GM18499 (cell line): ENCODE measurements around the gene MYO15A.
A peak's percentile ranks its signal among the peaks of the same experiment; 100 is the strongest.

ENCODE experiments used
- ATAC-seq: cut with Tn5 transposase; IDR thresholded peaks from one replicate; pipeline ENCODE4 v1.9.1; 2021; ENCODE audit warnings: moderate number of reproducible peaks; ENCODE audit not compliant: insufficient read depth, unreplicated experiment

MYO15A gene

DNA sequence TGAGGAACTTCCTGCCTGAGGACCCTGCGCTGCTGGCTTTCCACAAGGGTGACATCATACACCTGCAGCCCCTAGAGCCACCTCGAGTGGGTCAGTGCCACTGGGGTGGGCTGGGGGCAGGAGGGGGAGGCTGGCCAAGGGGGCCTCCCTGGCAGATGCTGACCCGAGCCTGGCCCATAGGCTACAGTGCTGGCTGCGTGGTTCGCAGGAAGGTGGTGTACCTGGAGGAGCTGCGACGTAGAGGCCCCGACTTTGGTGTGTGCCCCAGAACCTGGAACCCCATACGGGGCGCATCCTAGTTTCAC is 48.4 kb downstream of the MYO15A start:
- no peak for ATAC-seq

DNA sequence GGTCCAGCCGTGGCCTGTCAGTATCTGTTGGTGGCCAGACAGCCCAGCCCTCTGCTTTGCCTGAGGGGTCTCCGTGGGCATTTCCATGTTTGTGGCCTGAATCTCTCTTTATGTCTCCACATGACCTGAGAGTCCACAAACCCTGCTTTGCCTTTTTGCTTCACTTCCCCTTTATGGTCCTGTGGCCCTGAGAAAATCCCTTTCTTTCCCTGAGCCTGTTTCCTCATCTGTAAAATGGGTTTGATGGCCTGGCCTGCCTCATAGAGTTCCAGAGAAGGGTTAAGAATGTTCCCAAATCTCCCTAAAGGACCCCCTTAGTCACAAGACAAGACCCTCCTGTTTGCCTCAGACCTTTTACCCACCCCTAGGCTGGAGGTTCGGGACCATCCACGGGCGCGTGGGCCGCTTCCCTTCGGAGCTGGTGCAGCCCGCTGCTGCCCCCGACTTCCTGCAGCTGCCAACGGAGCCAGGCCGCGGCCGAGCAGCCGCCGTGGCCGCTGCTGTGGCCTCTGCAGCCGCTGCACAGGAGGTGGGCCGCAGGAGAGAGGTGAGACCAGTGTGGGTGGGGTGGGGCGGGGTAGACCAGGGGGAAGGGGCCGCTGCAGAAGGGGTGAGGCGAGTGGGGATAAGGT is 48.9 kb downstream of the MYO15A start:
- ATAC-seq: no peak

DNA sequence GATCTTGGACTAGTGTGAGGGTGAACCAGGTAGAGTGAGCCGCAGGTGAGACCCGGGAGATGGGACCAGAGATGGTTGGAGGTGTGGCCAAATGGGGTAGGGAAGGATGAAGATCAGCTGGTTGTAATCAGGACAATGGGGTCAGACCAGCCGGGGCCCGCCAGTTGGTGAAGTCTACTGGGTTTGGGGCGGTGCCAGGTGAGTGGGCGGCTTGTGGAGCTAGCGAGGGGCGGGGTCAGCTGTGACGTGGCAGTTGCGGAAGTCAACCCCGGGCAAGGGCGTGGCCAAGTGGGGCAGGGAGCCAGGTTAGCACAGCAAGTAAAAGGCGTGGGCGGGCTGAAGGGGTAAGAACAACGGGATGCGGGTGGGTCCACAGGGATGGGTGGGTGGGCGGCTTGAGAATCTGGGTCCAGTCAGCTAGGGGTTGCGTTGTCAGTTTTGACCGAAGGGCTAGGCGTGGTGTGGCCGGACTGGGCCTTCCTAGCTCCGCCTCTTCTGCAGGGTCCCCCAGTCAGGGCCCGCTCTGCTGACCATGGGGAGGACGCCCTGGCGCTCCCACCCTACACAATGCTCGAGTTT is 49.6 kb downstream of the MYO15A start:
- no peak for ATAC-seq

DNA sequence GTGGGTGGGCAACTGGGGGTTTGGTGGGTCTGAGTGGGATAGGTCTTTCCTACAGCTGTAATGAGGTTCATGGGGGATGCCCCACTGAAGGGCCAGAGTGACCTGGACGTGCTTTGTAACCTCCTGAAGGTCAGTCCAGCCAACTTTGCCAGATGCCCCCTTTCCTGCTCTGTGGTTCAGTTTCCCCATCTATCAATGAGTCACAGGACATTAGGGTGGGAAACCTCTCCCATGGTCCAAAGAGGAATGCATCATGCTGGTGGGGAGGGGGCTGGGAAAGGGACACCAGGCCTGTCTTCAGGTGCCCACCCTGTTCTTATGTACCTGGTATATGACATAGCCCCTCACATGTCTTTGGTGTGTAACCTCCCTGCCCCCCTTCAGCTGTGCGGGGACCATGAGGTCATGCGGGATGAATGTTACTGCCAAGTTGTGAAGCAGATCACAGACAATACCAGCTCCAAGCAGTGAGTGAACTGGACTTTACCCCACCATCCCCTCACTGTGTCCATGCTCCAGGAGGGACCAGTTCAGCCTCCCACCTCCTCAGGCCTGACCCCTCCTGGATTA is 51.1 kb downstream of the MYO15A start:
- ATAC-seq: no peak

- no peak for ATAC-seq
Observed at GRCh38 chr17:18160128-18160856, 51.7 kb downstream of the MYO15A start.

DNA sequence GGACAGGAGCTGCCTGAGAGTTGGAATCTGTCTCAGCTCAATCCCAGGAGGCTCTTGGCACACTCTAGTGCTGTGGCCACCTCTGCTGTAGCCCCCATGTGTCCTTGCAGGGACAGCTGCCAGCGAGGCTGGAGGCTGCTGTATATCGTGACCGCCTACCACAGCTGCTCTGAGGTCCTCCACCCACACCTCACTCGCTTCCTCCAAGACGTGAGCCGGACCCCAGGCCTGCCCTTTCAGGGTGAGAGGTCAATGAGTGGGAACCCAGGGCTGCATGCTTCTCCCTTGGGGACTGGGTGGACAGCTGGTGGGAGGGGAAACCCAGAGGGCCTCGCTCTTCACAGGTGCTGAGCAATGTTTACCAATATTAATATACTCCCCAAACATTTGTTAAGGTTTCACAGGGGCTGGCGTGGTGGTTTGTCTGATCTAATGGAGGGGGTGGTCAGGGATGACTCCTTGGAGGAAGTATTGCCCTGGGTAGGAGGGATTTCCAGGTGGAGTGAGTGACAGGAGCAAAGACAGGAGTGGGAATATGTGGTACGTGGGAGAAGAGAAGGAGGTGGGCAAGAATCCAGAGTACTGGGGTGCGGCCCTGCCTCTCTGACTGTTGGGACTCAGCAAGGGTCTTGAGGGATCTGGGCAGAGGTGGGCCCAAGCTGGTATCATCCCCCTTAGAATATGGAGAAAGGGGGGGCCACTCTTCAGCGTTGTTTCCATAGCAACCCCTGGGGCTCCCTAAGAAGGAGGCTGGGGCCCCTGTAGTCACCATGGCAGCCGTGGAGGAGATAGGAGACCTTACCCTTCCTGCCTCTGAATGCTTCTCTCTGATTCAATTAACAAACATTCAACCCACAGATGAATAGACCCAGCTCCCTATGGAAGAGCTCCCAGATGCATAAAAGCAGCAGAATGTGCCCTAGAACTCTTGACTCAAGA is 52.9 kb downstream of the MYO15A start:
- ATAC-seq: no peak

- no peak for ATAC-seq
Observed at GRCh38 chr17:18163547-18163946, 55.0 kb downstream of the MYO15A start.

- no peak for ATAC-seq
Observed at GRCh38 chr17:18166894-18167293, 58.3 kb downstream of the MYO15A start.

DNA sequence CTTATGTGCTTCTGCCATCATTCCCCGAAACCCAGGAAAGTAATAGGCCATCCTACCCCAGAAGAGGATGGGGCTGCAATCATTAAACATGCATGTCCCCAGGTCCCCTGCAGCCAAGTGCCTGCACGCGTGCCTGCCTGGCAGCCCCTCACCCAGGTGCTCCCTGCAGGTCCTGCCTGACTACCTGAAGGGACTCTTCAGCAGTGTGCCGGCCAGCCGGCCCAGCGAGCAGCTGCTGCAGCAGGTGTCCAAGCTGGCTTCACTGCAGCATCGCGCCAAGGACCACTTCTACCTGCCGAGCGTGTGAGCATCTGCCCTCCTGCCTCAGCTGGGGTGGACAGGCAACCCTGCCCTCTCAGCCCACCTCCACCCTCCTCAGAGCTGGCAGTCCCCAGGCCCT is 58.9 kb downstream of the MYO15A start:
- ATAC-seq: no peak

GRCh38 chr17:18172531-18173278 is 64.1 kb downstream of the MYO15A start:
- ATAC-seq: no peak

- ATAC-seq: no peak
Observed at GRCh38 chr17:18173740-18174139, 65.2 kb downstream of the MYO15A start.

- ATAC-seq: no peak
Observed at GRCh38 chr17:18176176-18176575, 67.6 kb downstream of the MYO15A start.

GRCh38 chr17:18177133-18177532 is 68.6 kb downstream of the MYO15A start:
- ATAC-seq: no peak

DNA sequence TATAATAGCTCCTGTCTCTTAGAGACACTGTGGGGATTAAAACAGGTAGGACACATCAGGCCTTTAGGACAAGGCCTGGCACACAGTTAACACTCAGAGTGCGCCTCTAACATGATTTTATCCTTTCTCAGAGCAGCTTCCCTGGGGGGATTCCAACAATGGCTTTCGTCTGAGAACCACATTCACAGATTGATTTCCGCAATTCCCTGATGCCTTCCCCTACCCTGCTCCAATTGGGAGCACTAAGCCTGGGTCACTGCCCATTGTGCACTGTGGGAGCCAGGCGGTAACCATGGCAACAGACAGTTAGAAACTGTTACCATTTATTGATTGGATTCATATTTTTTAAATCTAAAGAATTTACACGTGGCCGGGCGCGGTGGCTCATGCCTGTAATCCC is 69.2 kb downstream of the MYO15A start:
- ATAC-seq: no peak

DNA sequence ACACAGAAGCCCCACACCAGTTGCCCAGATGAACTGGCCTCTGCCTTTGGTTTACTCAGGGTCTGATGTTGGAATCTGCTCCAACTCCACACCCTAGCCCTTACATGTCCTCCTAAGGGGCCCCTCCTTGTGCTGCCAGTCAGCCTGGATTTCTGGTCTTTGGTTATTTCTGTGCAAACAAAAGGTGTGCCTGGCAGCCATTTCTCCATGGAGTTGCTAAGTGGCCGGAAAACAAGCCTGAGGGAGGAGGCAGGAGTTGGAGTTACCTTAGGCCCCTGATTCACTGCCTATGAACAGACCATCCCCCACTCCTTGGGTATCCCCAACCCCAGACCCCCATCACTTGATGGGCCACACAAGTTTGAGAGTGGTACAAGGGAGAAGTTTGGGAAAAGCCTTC is 70.6 kb downstream of the MYO15A start:
- no peak for ATAC-seq

- ATAC-seq: no peak
Observed at GRCh38 chr17:18179804-18180203, 71.2 kb downstream of the MYO15A start.

DNA sequence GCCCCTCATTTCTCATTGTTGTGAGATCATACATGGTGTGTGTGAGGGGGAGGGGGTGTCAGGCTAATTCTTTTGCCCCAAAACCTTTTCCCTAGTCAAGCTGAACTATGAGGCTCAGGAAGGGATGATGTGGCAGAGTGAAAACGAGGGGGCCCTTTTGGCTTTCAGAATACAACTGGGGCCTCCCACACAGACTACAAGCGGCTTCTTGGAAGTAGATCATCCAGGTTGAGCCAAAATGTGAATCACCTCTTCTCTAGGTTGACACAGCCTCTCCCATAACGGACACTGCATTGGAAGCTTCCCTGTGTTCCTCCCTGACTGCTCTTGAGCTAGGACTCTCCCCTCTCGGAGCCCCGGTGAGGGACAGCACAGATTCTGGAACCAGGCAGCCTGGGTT is 72.8 kb downstream of the MYO15A start:
- no peak for ATAC-seq

DNA sequence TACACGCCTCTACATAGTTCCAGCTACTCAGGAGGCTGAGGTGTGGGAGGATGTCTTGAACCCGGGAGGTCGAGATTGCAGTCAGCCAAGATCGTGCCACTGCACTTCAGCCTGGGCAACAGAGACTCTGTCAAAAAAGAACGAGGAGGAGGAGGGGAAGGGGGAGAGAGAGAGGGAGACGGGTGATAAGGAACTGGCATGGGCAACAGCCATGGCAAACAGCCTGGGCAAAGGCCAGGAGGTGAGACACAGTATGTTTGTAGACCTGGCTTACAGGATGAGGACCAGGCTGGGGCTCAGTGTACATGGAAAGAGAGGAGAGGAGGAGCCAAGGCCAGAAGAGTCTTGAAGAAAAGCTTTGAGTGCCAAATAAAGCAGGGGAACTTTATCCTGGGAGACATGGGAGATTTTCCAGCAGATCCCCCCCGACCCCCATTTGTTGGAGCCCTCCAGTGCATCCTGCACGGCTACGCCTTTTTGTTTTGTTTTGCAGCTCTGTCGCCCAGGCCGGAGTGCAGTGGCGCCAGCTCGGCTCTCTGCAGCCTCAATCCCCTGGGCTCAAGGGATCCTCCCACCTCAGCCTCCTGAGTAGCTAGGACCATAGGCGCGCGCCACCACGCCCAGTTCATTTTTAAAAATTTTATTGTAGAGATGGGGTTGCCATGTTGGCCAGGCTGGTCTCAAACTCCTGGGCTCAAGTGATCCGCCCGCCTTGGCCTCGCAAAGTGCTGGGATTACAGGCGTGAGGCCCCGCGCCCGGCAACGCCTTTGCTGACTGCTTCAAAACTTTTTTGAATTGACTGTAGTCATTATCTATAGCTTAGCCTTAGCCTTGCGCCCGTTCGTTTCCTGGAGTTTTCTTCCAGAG is 73.8 kb downstream of the MYO15A start:
- ATAC-seq: no peak

GRCh38 chr17:18182978-18183333 is 74.4 kb downstream of the MYO15A start:
- ATAC-seq: peak; percentile 16
